Activated T-helper 9 cell treated with anti-CD3 and anti-CD28 coated beads, Interleukin-2, amount 50 U/mL, for 16 hours (primary cell): Measurements from ENCODE around the gene LRBA.

ENCODE experiments used
- DNase-seq: peaks from one replicate; pipeline ENCODE4 v3.0.0-alpha.2; 2020; ENCODE audit warnings: low read depth

LRBA gene

GRCh38 chr4:150495550-150495949, 519.5 kb downstream of the LRBA start:
- DNase-seq, result no peak

DNA sequence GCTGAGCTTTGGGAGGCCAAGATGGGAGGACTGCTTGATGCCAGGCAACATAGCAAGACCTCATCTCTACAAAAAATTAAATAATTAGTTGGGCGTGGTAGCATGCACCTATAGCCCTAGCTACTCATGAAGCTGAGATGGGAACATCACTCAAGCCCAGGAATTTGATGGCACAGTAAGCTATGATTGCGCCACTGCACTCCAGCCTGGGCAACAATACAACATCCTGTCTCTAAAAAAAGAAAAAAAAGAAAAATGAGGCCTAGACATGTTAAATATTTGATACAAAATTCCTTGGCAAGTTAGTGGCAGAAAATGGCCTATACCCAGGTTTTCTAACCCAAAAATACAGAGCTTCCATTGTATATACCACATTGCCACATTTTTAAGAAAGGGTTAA, 521.2 kb downstream of the LRBA start:
- DNase-seq, result no peak

GRCh38 chr4:150491132-150492049, 523.7 kb downstream of the LRBA start:
- no peak for DNase-seq

GRCh38 chr4:150482581-150482980, 532.5 kb downstream of the LRBA start:
- no peak for DNase-seq

DNA sequence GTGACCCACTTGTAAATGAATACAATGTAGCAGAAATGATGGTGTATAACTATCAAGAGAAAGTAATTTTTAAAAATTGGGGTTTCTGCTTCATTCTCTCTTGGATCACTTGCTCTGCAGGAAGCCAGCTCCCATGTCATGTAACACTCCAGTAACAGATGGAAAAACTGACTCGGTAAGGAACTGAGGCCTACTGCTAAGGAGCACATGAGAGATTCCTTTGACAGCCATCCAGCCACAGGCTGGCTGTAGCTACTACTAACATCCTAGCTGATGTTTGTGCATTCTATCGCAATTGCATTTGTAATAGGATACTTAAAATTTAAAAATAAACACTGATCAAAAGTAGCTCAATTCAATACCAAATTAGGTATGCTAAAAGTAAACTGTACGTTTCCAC, 535.4 kb downstream of the LRBA start:
- no peak for DNase-seq

DNA sequence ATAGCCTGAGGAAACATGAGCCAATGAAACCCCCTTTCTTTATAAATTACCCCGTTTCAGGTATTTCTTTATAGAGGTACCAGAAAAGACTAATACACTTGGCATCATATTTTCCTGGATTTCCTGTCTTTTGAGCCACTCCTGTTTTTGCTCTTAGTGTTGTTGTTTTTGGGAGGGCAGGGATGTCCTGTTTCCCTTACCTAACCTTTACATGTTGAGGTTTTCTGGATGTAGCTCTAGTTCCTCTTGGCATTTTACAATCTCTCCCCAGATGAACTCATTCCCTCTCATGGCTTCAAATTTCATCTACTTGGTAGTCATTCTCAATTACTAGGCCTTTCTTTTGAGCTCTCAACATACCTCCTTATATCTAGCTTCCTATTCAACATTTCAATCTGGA, 537.2 kb downstream of the LRBA start:
- no peak for DNase-seq

DNA sequence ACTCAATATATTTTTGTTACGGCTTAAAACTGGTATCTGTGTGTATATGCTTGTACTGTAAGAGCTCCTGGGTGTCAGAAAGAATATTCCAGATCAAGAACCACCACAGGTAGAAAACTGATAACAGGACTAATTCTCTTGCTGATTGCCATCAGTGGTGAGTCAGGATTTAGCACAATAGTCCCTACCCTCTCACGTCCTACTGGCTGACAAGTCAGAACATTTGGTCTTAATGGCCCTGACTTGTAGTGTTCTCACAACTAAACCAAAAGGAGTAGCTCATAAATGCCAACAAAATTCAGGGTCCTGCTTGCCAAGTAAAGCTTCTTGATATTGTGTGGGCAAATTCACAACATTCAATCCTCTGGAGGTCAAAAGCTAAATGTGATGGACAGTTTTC, 538.3 kb downstream of the LRBA start:
- no peak for DNase-seq

GRCh38 chr4:150475763-150476162, 539.3 kb downstream of the LRBA start:
- no peak for DNase-seq

DNA sequence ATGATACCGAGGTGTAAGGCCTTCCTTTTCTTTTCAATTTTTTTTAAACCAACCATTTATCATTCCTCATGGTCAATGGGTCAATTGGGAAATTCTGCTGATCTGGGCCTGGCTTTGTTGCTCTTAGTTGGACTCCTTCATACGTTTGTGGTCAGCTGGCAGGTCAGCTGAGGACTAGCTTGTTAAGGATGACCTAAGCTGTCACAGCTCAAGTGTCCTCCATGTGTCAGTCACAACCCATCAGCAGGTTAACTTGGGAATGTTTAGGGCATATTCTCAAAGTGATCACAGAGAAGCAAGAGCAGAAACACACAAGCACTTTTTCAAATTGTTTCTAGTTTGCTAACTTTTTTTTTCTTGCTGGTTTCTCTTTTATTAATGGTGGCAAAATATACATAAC, 550.6 kb downstream of the LRBA start:
- DNase-seq, result no peak

DNA sequence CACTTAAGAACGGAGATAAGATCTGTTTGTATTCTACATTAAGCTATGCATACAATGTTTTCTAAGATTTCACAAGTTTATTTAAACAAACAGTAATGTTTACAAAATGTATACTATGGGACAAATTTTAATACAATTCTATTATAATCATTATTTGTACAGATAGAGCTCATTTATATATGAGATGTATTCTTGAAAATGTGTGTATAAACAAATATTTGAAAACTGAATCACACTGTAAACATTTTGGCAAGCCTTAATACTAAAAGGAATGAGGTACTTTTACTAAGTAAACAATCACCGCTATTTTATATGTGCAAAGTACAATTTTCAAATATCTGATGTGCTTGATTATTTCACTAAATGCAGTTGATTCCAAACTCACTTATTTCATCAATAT, 552.3 kb downstream of the LRBA start:
- DNase-seq, result no peak

DNA sequence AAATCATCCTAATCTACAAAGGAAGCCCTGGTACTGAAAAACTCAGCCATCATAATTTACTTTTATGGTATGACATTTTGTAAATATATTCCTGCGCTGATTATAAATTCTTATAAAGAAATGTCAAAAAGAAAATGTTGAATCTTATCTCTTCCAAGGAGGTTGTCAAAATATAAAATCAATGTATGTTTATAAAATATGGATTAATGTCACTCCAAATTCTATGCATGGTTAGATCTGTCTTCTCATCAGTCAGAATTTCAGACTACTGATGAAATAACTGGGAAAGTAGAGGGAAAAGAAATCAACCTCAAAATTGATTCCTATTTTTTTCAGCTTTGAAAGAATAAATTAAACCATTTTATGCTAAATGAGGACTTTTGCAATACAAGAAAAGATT, 553.1 kb downstream of the LRBA start:
- DNase-seq, result no peak

DNA sequence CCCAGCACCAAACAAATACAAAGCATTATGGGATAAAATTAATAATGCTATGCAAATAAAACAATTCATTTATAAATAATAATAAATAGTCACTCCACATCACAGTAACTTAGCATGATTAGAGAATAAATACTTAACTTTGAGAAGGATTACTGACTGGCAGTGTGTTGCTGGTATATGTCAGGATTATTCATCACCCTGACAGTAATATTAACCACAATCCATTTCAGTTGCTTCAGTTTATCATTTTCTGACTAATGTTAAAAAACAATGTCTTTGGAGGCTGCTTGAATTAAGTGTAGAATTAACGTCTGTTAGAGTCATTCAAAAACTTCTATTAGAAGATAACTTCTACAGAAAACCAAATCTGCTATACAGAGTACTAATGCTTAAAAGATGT, 557.3 kb downstream of the LRBA start:
- no peak for DNase-seq

- no peak for DNase-seq
These were observed 563.2 kb downstream of the LRBA start for GRCh38 chr4:150451883-150452282.

- DNase-seq, result no peak
These were observed 567.7 kb downstream of the LRBA start for GRCh38 chr4:150447356-150447755.

DNA sequence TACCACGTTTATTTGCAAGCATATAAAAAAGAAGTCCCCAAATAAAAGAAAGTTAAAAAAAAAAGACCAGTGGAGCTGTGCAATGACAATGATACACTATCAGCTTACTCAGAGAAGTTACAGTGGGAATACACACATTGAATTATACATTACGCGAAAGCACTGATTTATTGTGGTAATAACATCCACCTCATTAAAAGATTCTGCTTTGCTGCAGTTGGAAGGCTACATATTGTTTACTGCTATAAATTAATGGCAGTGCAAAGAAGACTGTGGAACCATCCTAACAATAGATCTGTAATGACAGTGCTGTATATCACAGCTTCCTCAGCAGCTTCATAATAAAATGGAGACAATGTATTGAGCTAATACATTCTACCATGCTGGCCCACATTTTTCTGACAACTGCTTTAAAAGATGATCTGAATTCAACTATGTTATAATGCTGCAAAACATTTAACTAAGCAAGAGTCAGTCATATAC, 575.6 kb downstream of the LRBA start:
- no peak for DNase-seq

GRCh38 chr4:150436598-150437370, 578.3 kb downstream of the LRBA start:
- no peak for DNase-seq

DNA sequence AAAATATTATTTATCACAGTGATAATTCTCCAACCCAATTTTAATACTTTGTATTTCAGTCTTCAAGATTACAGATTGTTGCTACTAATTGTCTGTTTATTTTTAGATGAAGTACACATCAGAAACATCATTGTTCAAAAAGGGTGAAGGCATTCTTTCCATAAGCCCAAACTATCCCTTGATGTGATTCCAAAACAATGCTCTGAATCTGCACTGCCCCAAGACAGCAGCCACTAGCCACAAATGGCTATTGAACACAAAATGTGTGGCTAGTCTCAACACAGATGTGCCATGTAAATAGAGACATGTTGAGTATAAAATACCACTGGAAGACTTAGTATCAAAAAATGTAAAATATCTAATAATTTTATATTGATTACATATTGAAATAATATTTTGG, 583.9 kb downstream of the LRBA start:
- DNase-seq, result no peak

GRCh38 chr4:150425161-150425560, 589.9 kb downstream of the LRBA start:
- no peak for DNase-seq

DNA sequence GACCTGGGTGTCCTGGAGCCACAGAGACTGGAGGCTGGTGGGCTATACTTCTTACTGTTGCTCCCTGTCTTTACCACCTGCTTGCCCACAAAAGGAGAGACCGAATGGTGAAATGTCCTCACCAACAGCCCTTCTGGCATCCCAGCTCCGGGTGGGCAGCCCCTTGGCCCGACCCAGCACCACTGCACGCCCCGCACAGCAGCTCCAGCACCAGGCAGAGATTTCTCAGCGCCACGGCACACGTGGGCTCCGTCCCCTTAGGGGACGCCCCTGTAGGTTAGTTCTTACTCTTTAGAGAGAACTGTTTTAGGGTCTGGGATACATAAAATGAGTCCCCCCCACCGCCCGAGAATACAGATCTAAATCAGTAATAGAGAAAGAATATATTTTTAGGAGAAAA, 591.6 kb downstream of the LRBA start:
- DNase-seq, result no peak

GRCh38 chr4:150423074-150423473, 592.0 kb downstream of the LRBA start:
- DNase-seq, result no peak

GRCh38 chr4:150421612-150422011, 593.5 kb downstream of the LRBA start:
- no peak for DNase-seq

DNA sequence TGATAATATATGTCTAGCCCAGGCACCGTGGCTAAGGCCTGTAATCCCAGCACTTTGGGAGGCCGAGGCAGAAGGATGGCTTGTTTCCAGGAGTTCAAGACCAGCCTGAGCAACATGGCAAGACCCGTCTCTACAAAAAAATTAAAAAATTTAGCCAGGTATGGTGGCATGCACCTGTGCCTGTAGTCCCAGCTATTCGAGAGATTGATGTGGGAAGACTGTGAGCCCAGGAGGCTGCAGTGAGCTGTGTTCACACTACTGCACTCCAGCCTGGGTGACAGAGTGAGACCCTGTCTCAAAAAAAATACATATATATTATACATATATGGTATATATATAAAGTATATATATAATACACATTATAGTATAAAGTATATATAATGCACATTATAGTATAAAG, 595.1 kb downstream of the LRBA start:
- no peak for DNase-seq

DNA sequence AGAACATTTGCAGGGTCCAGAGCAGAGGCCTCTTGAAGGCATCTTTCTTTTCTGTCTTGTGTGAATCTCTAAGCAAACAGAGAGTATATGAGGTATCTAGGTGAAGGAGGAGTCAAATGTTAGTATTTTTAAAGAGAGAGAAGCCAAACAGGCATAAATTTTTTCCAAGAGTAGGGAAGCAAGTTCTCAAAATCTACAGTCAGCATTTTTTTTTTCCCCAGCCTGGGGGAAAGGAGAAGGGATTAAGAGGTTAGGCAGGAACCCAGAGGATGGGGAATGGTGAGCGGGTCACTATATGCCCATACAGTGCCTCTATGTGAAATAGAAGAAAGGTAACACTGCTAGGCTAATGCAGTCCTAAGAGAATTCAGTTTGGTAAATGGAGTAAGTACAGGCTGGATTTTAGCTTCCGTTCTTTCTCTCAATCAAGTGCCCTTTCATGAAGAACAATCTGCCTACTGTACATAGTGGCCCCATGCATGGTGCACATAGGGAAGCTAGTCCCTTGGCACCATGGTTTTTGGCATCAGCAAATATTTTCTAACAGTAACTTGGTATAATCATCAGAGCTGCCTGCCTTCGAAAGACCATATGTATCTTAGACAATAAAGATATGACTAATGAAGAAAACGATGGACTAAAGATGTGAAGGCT, 596.2 kb downstream of the LRBA start:
- no peak for DNase-seq
